GM12873 (cell line): ENCODE results near the gene GLP1R.

ENCODE experiments used
- TF ChIP-seq, protein P1 (sequence below): IDR thresholded peaks from 2 replicates; pipeline ENCODE4 v1.5.1; 2012; ENCODE audit warnings: low read depth, mild to moderate bottlenecking, moderate library complexity, low read length, control low read depth; ENCODE audit not compliant: insufficient read depth; ENCODE audit errors: missing control alignments

The GLP1R gene

DNA sequence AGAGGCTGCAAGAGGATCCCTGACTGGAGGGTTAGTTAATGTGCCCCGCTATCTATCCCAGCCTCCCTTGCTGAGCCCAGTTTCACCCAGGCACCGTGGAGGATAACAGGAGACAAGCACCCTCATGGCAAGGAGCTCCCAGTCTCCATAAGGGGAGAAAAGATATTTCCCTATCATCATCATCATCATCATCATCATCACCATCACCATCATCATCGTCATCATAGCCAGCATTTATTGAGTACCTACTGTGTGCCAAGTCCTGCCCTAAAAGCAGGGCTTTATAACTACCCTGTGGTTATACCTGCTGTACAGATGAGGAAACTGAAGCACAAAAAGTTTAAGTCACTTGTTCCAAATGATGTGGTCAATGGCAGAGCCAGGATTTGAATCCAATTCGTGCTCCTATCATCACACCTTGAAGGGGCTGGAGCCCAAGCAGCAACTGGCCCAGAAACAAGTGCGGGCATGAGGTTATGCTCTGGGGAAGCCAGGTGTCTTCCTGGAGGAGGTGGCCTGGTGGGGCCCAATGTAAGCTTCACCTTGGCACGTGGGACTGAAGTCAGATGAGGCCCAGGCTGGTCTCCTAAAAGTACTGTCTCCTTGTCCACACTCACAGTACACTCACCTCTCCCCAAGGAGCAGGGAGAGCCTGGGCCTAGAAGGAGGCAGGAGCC lies 10.0 kb downstream of the GLP1R start:
- TF ChIP-seq, protein P1, sequence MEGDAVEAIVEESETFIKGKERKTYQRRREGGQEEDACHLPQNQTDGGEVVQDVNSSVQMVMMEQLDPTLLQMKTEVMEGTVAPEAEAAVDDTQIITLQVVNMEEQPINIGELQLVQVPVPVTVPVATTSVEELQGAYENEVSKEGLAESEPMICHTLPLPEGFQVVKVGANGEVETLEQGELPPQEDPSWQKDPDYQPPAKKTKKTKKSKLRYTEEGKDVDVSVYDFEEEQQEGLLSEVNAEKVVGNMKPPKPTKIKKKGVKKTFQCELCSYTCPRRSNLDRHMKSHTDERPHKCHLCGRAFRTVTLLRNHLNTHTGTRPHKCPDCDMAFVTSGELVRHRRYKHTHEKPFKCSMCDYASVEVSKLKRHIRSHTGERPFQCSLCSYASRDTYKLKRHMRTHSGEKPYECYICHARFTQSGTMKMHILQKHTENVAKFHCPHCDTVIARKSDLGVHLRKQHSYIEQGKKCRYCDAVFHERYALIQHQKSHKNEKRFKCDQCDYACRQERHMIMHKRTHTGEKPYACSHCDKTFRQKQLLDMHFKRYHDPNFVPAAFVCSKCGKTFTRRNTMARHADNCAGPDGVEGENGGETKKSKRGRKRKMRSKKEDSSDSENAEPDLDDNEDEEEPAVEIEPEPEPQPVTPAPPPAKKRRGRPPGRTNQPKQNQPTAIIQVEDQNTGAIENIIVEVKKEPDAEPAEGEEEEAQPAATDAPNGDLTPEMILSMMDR, result no peak

DNA sequence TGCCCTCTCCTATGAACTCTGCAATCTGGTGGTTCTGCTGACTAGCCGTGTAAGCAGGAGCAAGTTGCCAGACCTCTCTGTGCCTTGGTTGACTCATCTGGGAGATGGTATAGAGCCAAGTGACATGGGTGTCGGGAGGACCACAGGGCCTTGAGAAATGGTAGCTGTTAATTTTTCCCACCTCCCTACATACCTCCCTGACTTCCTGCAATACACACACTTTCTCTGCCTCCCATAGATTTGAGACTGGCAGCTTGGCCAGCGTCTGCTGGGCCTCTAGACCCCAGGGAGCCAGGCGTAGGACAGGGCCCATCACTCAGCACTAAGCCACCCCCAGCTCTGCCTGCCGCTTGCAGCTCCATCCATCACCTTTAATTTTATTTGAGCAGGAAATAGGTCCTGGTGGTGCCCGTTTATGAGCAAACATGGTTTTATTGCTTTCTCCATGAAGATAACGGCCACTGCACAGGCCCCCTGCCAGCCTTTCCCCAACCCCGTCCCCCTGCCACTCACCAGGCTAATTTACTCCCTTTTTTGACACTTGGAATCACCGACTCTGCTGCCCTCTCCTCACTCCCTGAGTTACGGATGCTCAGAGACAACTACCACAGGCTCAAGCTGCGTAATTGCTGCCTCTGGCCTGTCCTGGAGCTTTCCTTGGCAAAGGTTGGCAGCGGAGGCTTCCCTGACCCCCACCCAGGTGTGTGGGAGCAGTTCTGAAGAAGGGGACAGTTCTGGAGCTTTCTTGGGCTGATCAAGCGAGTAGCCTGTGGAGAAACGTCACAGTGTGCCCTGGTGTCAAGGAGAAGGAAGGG lies 11.1 kb downstream of the GLP1R start:
- TF ChIP-seq, protein P1, result no peak

GRCh38 chr6:39060467-39061160 lies 12.0 kb downstream of the GLP1R start:
- TF ChIP-seq, protein P1, result no peak

DNA sequence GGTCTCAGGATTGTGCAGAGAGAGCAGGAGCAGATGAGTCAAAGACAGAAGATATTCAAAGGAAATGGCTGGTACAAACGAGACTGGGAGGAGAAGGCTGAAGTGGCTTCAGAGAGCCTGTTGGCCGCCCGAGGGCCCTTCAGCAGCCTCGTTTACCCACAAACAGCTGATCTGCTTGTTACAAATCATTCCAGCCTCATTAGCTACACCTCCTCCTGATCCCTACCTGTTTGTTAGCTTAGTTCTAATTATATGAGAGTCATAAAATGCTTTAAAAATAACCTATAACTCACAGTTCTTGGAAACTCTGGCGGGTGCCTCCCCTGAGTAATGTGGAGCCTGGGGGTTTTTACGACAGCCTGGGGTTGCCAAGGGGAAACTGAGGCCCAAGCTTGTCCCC lies 12.6 kb downstream of the GLP1R start:
- TF ChIP-seq, protein P1, result no peak

- TF ChIP-seq, protein P1, result no peak
Measured at GRCh38 chr6:39061588-39061987, 13.0 kb downstream of the GLP1R start.

- TF ChIP-seq, protein P1, result no peak
Measured at GRCh38 chr6:39062014-39062740, 13.6 kb downstream of the GLP1R start.
